Amniotic epithelial cell (primary cell): ENCODE measurements around the gene PPP1R14C.
"Not testable (repeated sequence)": the region's sequence is repeated elsewhere in the genome, so short reads cannot be mapped to it uniquely, and the experiment has no call there.

Source experiments
- DNase-seq: peaks from one replicate; pipeline ENCODE4 v3.0.0-alpha.2; 2010; ENCODE audit warnings: low read depth

Gene PPP1R14C

GRCh38 chr6:150169181-150169580 is 26.3 kb downstream of the PPP1R14C start:
- DNase-seq, result no peak

GRCh38 chr6:150169609-150170008 is 26.8 kb downstream of the PPP1R14C start:
- DNase-seq, result peak; percentile 42

- no peak for DNase-seq
These were observed 30.1 kb downstream of the PPP1R14C start for GRCh38 chr6:150172929-150173328.

GRCh38 chr6:150175586-150176151 is 32.8 kb downstream of the PPP1R14C start:
- no peak for DNase-seq

- DNase-seq, result no peak
These were observed 33.3 kb downstream of the PPP1R14C start for GRCh38 chr6:150176152-150176551.

GRCh38 chr6:150176659-150177058 is 33.8 kb downstream of the PPP1R14C start:
- DNase-seq, result no peak

- DNase-seq, result no peak
These were observed 34.6 kb downstream of the PPP1R14C start for GRCh38 chr6:150177259-150177951.

- DNase-seq, result no peak
These were observed 35.2 kb downstream of the PPP1R14C start for GRCh38 chr6:150177952-150178520.

GRCh38 chr6:150179030-150179429 is 36.2 kb downstream of the PPP1R14C start:
- no peak for DNase-seq

GRCh38 chr6:150179907-150180424 is 37.1 kb downstream of the PPP1R14C start:
- not testable (repeated sequence) for DNase-seq

GRCh38 chr6:150180517-150180916 is 37.7 kb downstream of the PPP1R14C start:
- DNase-seq, result no peak

GRCh38 chr6:150182460-150183078 is 39.7 kb downstream of the PPP1R14C start:
- DNase-seq, result no peak

- no peak for DNase-seq
These were observed 40.3 kb downstream of the PPP1R14C start for GRCh38 chr6:150183105-150183504.

GRCh38 chr6:150183966-150184365 is 41.1 kb downstream of the PPP1R14C start:
- DNase-seq, result no peak

- DNase-seq, result no peak
These were observed 42.2 kb downstream of the PPP1R14C start for GRCh38 chr6:150184850-150185731.

GRCh38 chr6:150185732-150186117 is 42.9 kb downstream of the PPP1R14C start:
- DNase-seq, result no peak

GRCh38 chr6:150186129-150186898 is 43.5 kb downstream of the PPP1R14C start:
- no peak for DNase-seq

GRCh38 chr6:150187433-150187832 is 44.6 kb downstream of the PPP1R14C start:
- not testable (repeated sequence) for DNase-seq

- no peak for DNase-seq
These were observed 46.3 kb downstream of the PPP1R14C start for GRCh38 chr6:150189122-150189521.

- DNase-seq, result peak; percentile 30
These were observed 49.0 kb downstream of the PPP1R14C start for GRCh38 chr6:150191809-150192208.

- DNase-seq, result no peak
These were observed 51.4 kb downstream of the PPP1R14C start for GRCh38 chr6:150194195-150194594.
